Smooth muscle cell (in vitro differentiated cells): ENCODE results near the gene URB1. TPM values are rescaled to one million over a fixed set of nuclear protein-coding genes. Genes with fewer than 3 reads are reported as not detected.

Experiments used
- DNase-seq: peaks from one replicate; lab custom pipeline; 2025; ENCODE audit not compliant: unreplicated experiment; lab: John Stamatoyannopoulos, UW
- H2AFZ ChIP-seq: fragments of 200-600 bp; sonication (generic); 2 replicates; pipeline ENCODE4 v1.6.0; 2016; ENCODE audit warnings: antibody characterized with exemption, low read depth, mild to moderate bottlenecking
- H3F3A ChIP-seq: fragments of 200-600 bp; sonication (generic); 2 replicates; pipeline ENCODE4 v1.6.0; 2017; ENCODE audit warnings: antibody characterized with exemption, low read depth
- H3K27ac ChIP-seq: fragments of 200-600 bp; sonication (generic); 2 replicates; pipeline ENCODE4 v1.5.1; 2016; ENCODE audit warnings: low read depth, mild to moderate bottlenecking
- H3K27me3 ChIP-seq: fragments of 200-600 bp; sonication (generic); 2 replicates; pipeline ENCODE4 v1.6.1; 2016; ENCODE audit warnings: low read depth, mild to moderate bottlenecking
- H3K36me3 ChIP-seq: fragments of 200-600 bp; sonication (generic); 2 replicates; pipeline ENCODE4 v1.5.1; 2016; ENCODE audit warnings: low read depth
- H3K4me1 ChIP-seq: fragments of 200-600 bp; sonication (generic); 2 replicates; pipeline ENCODE4 v1.5.1; 2016; ENCODE audit warnings: low read depth
- H3K4me2 ChIP-seq: fragments of 200-600 bp; sonication (generic); 2 replicates; pipeline ENCODE4 v1.6.0; 2016; ENCODE audit warnings: mild to moderate bottlenecking
- H3K4me3 ChIP-seq: fragments of 200-600 bp; sonication (generic); 2 replicates; pipeline ENCODE4 v1.5.1; 2016; ENCODE audit warnings: mild to moderate bottlenecking
- H3K79me2 ChIP-seq: fragments of 200-600 bp; sonication (generic); 2 replicates; pipeline ENCODE4 v1.6.0; 2016; ENCODE audit warnings: low read depth, mild to moderate bottlenecking
- H3K9ac ChIP-seq: fragments of 200-600 bp; sonication (generic); 2 replicates; pipeline ENCODE4 v1.6.0; 2016; ENCODE audit warnings: low read depth
- H3K9me3 ChIP-seq: fragments of 200-600 bp; sonication (generic); replicated peaks from 2 replicates; pipeline ENCODE4 v1.5.1; 2016; ENCODE audit warnings: low read depth
- H4K20me1 ChIP-seq: fragments of 200-600 bp; sonication (generic); 2 replicates; pipeline ENCODE4 v1.6.0; 2016; ENCODE audit warnings: low read depth
- CTCF ChIP-seq: fragments of 200-600 bp; sonication (generic); IDR thresholded peaks from 2 replicates; pipeline ENCODE4 v1.5.1; 2017; ENCODE audit warnings: borderline replicate concordance, mild to moderate bottlenecking, antibody characterized with exemption; ENCODE audit not compliant: insufficient read depth, poor library complexity, severe bottlenecking
- WGBS: methylation state at CpG from one replicate; pipeline ENCODE4 v1.1.7; 2016; ENCODE audit warnings: low lambda C conversion rate; 5-methylcytosine and 5-hydroxymethylcytosine counted together
- polyA plus RNA-seq: library from polyadenylated mRNA; unstranded; fragments of >200 nt; fragmentation: Nextera tagmentation; extraction: Ambion mirVana; gene quantifications from 2 replicates; pipeline ENCODE4 v1.2.1, GENCODE V29; 2016
- total RNA-seq: library from RNA; depleted of rRNA; stranded (reverse); fragments of >200 nt; gene quantifications from 2 replicates; pipeline ENCODE4 v1.2.3, GENCODE V29; 2014

The URB1 gene
- total and polyA plus RNA-seq, 2 experiments from 2014 or later, result 2.8 to 6.2 TPM

GRCh38 chr21:32325706-32326105 is 67.1 kb downstream of the URB1 start:
- no peaks in the 10 kb centered on the region for H3K9me3 ChIP-seq
- no peaks in the 10 kb centered on the region for H3K4me1 ChIP-seq
- no peaks in the 10 kb centered on the region for H3K27me3 ChIP-seq
- no peak for DNase-seq
- no peaks in the 10 kb centered on the region for H4K20me1 ChIP-seq
- no peak for TF ChIP-seq CTCF
- no peak overlapping the region for H2AFZ ChIP-seq
- H3F3A ChIP-seq, result peaks cover 6% of the 10 kb centered on the region
- H3K27ac ChIP-seq, result no peak overlapping the region
- no peak overlapping the region for H3K4me2 ChIP-seq
- no peak overlapping the region for H3K4me3 ChIP-seq
- no peaks in the 10 kb centered on the region for H3K79me2 ChIP-seq
- 96% methylated on average over 8 of the region's 8 CpGs for WGBS
- no peaks in the 10 kb centered on the region for H3K36me3 ChIP-seq
- no peak overlapping the region for H3K9ac ChIP-seq

- peaks cover 6% of the 10 kb centered on the region for H3K36me3 ChIP-seq
- 97% methylated on average over 10 of the region's 10 CpGs for WGBS
- no peak for DNase-seq
Measured at GRCh38 chr21:32322676-32323075, 70.1 kb downstream of the URB1 start.

GRCh38 chr21:32322103-32322502 is 70.7 kb downstream of the URB1 start:
- 97% methylated on average over 12 of the region's 12 CpGs for WGBS

More at GRCh38 chr21:32322676-32323075, 70.1 kb downstream of the URB1 start:
- H4K20me1 ChIP-seq, result no peaks in the 10 kb centered on the region
- H3K27me3 ChIP-seq, result no peaks in the 10 kb centered on the region
- no peak for TF ChIP-seq CTCF
- no peak overlapping the region for H3K4me3 ChIP-seq
- H3K9me3 ChIP-seq, result no peaks in the 10 kb centered on the region
- H3K79me2 ChIP-seq, result no peaks in the 10 kb centered on the region
- no peak overlapping the region for H3K9ac ChIP-seq
- H3K4me1 ChIP-seq, result no peaks in the 10 kb centered on the region
- no peak overlapping the region for H3K4me2 ChIP-seq
- no peak overlapping the region for H3K27ac ChIP-seq
- H2AFZ ChIP-seq, result no peak overlapping the region
- no peaks in the 10 kb centered on the region for H3F3A ChIP-seq

More at GRCh38 chr21:32322103-32322502, 70.7 kb downstream of the URB1 start:
- no peak overlapping the region for H3K4me3 ChIP-seq
- no peaks in the 10 kb centered on the region for H3F3A ChIP-seq
- H3K27ac ChIP-seq, result no peak overlapping the region
- DNase-seq, result no peak
- peaks cover 6% of the 10 kb centered on the region for H3K36me3 ChIP-seq
- no peaks in the 10 kb centered on the region for H3K27me3 ChIP-seq
- no peak for TF ChIP-seq CTCF
- H4K20me1 ChIP-seq, result no peaks in the 10 kb centered on the region
- H3K79me2 ChIP-seq, result no peaks in the 10 kb centered on the region
- no peak overlapping the region for H3K4me2 ChIP-seq
- H3K9me3 ChIP-seq, result no peaks in the 10 kb centered on the region
- H3K4me1 ChIP-seq, result no peaks in the 10 kb centered on the region
- H2AFZ ChIP-seq, result no peak overlapping the region
- no peak overlapping the region for H3K9ac ChIP-seq
